ENCODE data around the gene RXFP4.
"Not testable (repeated sequence)": the region's sequence is repeated elsewhere in the genome, so short reads cannot be mapped to it uniquely, and the experiment has no call there.

RXFP4 gene

DNA sequence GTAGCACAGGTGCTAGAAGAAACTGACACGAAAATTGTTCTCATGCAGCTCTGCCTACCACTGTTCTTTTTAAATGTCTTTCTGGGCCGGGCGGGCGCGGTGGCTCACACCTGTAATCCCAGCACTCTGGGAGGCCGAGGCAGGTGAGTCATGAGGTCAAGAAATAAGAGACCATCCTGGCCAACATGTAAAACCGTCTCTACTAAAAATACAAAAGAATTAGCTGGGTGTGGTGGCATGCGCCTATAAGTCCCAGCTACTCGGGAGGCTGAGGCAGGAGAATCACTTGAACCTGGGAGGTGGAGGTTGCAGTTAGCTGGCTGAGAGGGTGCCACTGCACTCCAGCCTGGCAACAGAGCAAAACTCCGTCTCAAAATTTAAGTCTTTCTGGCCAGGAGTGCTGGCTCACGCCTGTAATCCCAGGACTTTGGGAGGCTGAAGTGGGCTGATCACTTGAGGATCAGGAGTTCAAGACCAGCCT, 29.3 kb upstream of the RXFP4 start:
- Mint-ChIP-seq H3K27me3 (no peaks in the 10 kb centered on the region), H3K4me1 (ENCODE audit: low read depth) (peaks cover 15% of the 10 kb centered on the region), H3K36me3 (ENCODE audit: low read depth) (peaks cover 42% of the 10 kb centered on the region), H3K9me3 (no peaks in the 10 kb centered on the region), H3K27ac (peak overlapping the region; percentile 98), H3K4me3 (no peak overlapping the region)
- intact Hi-C loops (cut with micrococcal nuclease), result no loop called here

DNA sequence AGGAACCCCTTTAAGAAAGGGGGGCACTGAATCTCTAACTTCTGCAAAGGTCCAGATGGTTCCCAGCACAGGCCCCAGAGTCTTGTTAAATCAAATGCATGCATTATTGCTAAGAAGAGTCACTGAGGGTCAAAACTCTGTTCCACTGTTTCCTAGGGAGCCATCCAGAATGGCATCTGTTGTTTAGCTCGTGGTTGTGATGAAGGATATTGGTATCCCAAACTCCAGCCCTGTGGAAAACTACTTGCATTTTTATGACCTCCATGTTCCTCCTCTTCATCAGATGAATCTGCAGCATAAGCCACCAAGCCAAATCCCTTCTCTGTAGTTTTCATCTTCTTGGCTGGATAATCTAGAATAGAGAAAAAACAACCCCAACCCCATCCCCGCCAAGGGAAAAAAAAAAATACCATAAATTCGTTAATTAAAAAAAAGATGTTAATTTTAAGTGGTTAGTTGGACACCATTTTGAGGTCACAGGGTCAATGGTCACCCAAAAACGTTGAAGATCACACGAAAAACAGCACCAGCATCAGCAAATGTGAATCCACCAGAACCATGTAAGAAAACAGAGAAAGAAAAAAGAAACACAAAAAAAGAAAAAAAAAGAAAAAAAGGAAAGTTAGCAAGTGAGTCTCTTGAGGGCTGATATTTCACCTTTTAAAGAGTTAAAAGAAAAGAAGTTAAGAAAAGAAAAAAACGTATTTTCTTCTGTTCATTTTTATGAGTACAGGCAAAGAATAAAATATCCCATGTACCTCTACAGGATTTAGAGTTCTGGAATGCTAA, 27.3 kb upstream of the RXFP4 start:
- peaks cover 15% of the 10 kb centered on the region for H3K4me1 Mint-ChIP-seq (ENCODE audit: low read depth)
- intact Hi-C loops (cut with micrococcal nuclease), result no loop called here
- no peak overlapping the region for H3K27ac Mint-ChIP-seq
- H3K9me3 Mint-ChIP-seq, result no peaks in the 10 kb centered on the region
- peaks cover 22% of the 10 kb centered on the region for H3K36me3 Mint-ChIP-seq (ENCODE audit: low read depth)
- H3K4me3 Mint-ChIP-seq, result no peak overlapping the region
- no peaks in the 10 kb centered on the region for H3K27me3 Mint-ChIP-seq

DNA sequence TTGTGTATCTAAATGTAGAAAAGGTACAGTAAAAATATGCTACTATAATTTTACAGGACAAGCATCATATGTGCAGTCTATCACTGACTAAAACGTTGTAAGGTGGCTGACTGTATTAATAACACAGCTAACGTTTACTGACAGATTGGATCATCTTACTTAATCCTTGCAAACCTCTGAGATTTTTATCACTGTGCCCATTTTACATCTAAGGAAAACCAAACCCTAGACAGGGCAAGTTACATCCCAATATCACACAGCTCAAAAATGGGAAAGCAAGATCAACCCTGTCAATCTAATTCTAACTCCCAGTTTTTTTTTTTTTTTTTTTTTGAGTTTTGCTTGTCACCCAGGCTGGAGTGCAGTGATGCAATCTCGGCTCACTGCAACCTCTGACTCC, 22.8 kb upstream of the RXFP4 start:
- Mint-ChIP-seq H3K36me3 (ENCODE audit: low read depth) (no peaks in the 10 kb centered on the region), H3K27ac (no peak overlapping the region), H3K9me3 (no peaks in the 10 kb centered on the region), H3K4me1 (ENCODE audit: low read depth) (no peaks in the 10 kb centered on the region), H3K27me3 (no peaks in the 10 kb centered on the region), H3K4me3 (no peak overlapping the region)
- intact Hi-C loops (cut with micrococcal nuclease), result no loop called here

DNA sequence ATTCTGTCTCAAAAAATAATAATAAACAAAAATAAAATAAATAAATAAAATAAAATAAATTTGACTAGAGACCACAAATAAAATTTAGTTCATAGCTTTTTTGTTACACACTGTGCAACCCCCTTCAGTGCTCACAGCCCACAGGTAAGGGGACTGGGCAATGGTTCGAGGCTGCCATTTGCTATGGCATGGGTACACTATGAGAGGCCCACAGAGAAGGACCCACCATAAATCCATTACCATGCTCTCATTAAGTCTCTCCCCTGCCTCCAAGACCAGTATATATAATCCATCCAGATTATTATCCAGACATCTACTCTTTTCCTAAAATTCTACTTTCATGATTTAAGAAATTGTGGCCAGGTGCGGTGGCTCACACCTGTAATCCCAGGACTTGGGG, 21.6 kb upstream of the RXFP4 start:
- Mint-ChIP-seq H3K27ac (no peak overlapping the region), H3K36me3 (ENCODE audit: low read depth) (no peaks in the 10 kb centered on the region), H3K4me3 (no peak overlapping the region), H3K9me3 (no peaks in the 10 kb centered on the region), H3K4me1 (ENCODE audit: low read depth) (no peaks in the 10 kb centered on the region), H3K27me3 (no peaks in the 10 kb centered on the region)
- intact Hi-C loops (cut with micrococcal nuclease), result no loop called here

DNA sequence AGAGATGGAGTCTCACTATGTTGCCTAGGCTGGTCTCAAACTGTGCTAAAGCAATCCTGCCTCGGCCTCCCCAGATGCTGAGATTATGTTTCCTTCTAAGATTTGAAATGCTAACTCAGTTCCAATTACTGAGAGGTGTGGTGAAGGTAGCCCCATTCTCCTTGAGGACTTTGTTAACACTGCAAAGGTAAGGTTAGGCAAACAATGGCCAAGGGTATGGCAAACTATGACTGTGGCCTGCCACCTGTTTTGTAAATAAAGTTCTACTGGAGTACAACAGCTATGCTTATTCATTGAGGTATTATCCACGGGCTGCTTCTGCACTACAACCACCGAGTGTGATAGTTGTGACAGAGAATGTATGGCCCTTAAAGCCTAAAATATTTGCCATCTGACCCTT, 20.7 kb upstream of the RXFP4 start:
- no peak overlapping the region for H3K4me3 Mint-ChIP-seq
- no peaks in the 10 kb centered on the region for H3K4me1 Mint-ChIP-seq (ENCODE audit: low read depth)
- no peaks in the 10 kb centered on the region for H3K9me3 Mint-ChIP-seq
- H3K27ac Mint-ChIP-seq, result no peak overlapping the region
- intact Hi-C loops (cut with micrococcal nuclease), result no loop called here
- H3K27me3 Mint-ChIP-seq, result no peaks in the 10 kb centered on the region
- H3K36me3 Mint-ChIP-seq (ENCODE audit: low read depth), result no peaks in the 10 kb centered on the region

DNA sequence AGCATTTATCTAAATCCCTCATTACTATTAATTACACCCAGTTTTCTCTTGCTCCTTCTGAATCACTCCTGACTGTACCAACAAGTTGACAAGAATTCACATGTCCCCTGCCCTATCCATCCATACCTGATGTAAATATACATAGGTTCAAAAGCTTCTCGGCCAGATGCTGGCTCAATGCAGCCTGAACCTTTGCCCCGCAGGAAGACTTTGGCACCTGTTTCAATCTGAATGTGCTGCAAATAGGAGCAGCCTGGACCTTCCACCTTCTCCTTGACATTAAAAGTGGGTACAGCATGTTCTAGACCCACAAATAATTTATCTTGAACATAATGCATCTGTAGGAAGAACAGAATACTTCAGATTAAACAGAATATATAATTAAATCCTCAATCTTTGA, 15.9 kb upstream of the RXFP4 start:
- Mint-ChIP-seq H3K4me3 (no peak overlapping the region), H3K27ac (no peak overlapping the region), H3K4me1 (ENCODE audit: low read depth) (peaks cover 6% of the 10 kb centered on the region), H3K36me3 (ENCODE audit: low read depth) (no peaks in the 10 kb centered on the region), H3K27me3 (no peaks in the 10 kb centered on the region), H3K9me3 (no peaks in the 10 kb centered on the region)
- intact Hi-C loops (cut with micrococcal nuclease), result no loop called here

DNA sequence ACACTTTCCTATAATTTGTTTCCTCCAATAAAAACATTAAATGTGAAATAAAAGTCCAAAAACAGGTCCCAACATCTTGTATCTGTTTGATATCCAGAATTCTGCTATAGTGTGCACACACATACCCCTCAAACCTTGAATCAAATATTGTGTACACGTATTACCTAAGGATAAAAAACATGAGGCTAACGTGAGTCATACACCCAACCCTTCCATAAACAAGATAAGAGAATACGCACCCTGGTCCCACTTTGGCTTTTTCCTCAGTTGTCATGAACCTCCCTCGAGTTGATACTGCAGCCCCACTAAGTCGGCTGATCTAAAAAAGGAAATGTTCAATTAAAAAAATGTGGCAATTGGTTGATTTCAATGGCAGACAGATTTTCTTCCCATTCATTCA, 12.4 kb upstream of the RXFP4 start:
- intact Hi-C loops (cut with micrococcal nuclease), result no loop called here
- Mint-ChIP-seq H3K36me3 (ENCODE audit: low read depth) (no peaks in the 10 kb centered on the region), H3K4me3 (no peak overlapping the region), H3K27me3 (no peaks in the 10 kb centered on the region), H3K9me3 (no peaks in the 10 kb centered on the region), H3K4me1 (ENCODE audit: low read depth) (peaks cover 12% of the 10 kb centered on the region), H3K27ac (peak overlapping the region; percentile 5)

DNA sequence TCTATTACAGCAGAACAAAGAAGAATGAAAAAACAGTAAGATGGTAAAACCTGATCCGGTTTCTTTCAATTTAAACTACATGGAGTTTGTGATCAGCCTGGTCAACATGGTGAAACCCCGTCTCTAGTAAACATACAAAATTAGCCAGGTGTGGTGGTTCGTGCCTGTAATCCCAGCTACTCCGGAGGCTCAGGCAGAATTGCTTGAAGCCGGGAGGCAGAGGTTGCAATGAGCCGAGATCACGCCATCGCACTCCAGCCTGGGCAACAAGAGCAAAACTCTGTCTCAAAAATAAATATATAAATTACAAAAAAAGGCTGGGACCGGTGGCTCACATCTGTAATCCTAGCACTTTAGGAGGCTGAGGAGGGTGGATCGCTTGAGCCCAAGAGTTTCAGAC, 10.7 kb upstream of the RXFP4 start:
- H3K36me3 Mint-ChIP-seq (ENCODE audit: low read depth); H3K9me3 Mint-ChIP-seq; intact Hi-C loops (cut with micrococcal nuclease); H3K27me3 Mint-ChIP-seq; H3K4me3 Mint-ChIP-seq: not testable (repeated sequence)
- Mint-ChIP-seq H3K4me1 (ENCODE audit: low read depth) (peaks cover 12% of the 10 kb centered on the region), H3K27ac (peak overlapping the region; percentile 63)

DNA sequence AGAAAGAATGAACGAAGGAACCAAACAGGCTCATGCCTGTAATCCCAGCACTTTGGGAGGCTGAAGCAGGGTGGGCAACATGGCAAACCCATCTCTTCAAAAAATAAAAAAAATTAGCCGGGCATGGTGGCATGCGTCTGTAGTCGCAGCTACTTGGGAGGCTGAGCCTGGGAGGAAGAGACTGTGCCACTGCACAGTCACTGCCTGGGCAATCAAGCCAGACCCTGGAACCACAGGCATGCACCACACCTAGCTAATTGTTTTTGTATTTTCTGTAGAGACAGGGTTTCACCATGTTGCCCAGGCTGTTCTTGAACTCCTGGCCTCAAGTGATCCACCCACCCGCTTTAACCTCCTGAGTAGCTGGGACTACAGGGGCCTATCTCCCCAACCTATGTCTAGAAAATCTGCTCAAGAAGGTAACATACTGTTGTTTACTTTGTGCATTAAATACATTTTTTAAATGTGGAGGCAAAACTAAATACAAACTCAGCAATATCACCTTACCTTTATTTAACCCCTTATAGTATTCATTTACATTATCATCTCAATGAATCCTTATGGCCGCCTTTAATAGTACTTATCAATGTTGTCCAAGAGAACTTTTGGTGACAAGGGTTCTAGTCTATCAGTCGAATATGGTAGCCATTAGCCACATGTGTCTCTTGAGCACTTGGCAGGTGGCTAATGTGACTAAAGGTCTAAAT, 10.0 kb upstream of the RXFP4 start:
- Mint-ChIP-seq H3K36me3 (ENCODE audit: low read depth) (no peaks in the 10 kb centered on the region), H3K4me1 (ENCODE audit: low read depth) (peaks cover 12% of the 10 kb centered on the region), H3K27me3 (no peaks in the 10 kb centered on the region), H3K4me3 (no peak overlapping the region), H3K9me3 (no peaks in the 10 kb centered on the region), H3K27ac (peak overlapping the region; percentile 63)
- intact Hi-C loops (cut with micrococcal nuclease), result no loop called here

DNA sequence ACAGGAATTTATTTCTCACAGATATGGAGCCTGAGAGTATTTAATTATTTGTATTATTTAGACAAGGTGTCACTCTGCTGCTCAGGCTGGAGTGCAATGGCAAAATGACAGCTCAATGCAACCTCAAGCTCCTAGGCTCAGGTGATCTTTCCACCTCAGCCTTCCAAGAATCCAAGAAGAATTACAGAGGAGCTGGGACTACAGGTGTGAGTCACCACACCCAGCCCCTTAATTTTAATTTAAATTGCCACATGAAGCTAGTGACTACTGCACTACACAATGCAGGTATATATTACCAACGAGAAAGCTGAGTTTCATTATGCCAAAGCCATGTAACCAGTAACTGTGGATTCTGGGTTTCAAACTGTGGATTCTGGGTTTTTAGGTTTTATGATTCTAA, 9.4 kb upstream of the RXFP4 start:
- H3K27ac Mint-ChIP-seq, result no peak overlapping the region
- intact Hi-C loops (cut with micrococcal nuclease), result no loop called here
- no peaks in the 10 kb centered on the region for H3K9me3 Mint-ChIP-seq
- no peak overlapping the region for H3K4me3 Mint-ChIP-seq
- H3K36me3 Mint-ChIP-seq (ENCODE audit: low read depth), result no peaks in the 10 kb centered on the region
- H3K4me1 Mint-ChIP-seq (ENCODE audit: low read depth), result peaks cover 12% of the 10 kb centered on the region
- no peaks in the 10 kb centered on the region for H3K27me3 Mint-ChIP-seq

DNA sequence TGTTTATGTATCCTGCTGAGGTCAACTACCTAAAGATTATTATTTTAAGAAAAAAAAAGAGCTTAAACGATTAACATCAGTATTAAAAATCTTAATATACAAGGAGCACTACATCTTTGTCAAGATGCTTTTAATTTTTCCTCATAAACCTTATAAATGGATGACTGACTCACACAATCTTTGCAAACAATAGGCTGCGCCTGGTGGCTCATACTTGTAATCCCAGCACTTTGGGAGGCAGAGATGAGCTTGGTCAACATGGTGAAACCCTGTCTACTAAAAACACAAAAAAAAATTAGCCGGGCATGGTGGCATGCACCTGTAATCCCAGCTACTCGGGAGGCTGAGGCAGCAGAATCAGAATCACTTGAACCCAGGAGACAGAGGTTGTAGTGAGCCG, 9.0 kb upstream of the RXFP4 start:
- Mint-ChIP-seq H3K4me1 (ENCODE audit: low read depth) (peaks cover 12% of the 10 kb centered on the region), H3K27me3 (no peaks in the 10 kb centered on the region), H3K9me3 (no peaks in the 10 kb centered on the region), H3K36me3 (ENCODE audit: low read depth) (no peaks in the 10 kb centered on the region), H3K4me3 (no peak overlapping the region), H3K27ac (no peak overlapping the region)
- intact Hi-C loops (cut with micrococcal nuclease), result no loop called here

DNA sequence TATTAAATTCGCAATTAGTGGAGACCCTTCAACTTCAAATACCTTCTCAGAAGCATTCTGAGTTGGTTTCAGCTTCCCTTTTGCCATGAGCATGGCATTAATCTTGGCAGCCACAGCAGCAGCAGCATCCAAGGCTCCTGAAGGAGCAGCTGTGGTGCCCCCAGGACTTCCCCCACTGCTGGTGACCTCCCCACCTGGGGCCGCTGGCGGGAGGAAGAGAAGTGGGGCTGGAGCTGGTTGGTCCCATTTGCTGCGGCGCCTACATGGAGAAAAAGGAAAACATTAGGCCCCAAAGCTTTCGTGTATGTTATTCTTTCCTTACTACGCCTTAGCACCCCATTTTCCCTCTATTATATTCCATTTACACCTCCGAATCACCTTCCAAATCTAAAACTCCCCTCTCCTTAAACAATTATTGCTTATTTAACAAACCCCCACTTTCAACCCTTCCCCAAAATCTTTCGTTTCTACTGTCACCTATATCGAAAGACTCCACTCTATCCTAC, 7.8 kb upstream of the RXFP4 start:
- H3K4me1 Mint-ChIP-seq (ENCODE audit: low read depth), result peaks cover 12% of the 10 kb centered on the region
- intact Hi-C loops (cut with micrococcal nuclease), result no loop called here
- H3K9me3 Mint-ChIP-seq, result no peaks in the 10 kb centered on the region
- H3K4me3 Mint-ChIP-seq, result no peak overlapping the region
- no peaks in the 10 kb centered on the region for H3K27me3 Mint-ChIP-seq
- H3K36me3 Mint-ChIP-seq (ENCODE audit: low read depth), result no peaks in the 10 kb centered on the region
- H3K27ac Mint-ChIP-seq, result no peak overlapping the region

DNA sequence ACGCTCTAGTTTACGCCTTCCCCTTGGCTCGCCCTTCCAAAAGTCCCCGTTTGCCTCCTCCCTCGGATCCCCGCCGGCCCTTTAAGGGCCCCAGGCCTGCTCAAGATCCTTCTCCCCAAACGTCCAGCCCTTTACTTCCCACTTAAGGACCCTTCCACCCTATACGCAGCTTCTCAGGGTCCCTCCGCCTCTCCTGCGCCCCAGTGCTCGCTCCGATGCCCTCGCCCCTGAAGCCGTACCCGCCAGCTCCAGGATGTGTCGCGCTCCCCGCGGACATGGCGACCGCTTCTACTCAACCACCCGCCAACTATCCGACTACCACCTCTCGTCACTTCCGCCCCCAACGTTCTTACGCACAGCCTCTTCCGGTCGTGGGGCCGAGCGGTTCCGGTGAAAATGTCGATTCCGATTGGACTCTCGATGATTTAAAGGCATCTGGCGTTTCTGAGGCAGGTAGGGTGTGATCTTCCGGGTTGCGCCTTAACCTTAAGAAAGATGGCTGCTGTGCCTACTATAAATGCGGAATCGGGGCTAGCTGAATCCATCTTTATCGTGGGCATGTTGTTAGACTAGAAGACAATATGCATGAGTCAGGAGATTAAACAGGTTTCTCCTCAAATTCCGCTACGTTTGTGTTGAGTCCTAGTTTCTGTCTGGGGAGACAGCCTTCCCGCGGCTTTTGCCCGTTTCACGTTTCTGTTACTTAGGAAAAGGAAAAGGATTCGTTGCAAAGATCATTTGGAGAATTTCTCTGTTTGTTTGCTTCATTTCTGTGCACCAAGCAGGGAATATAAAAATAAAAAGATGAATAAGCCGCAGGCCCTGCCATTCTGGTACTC, 7.1 kb upstream of the RXFP4 start, which contains the start of gene KHDC4:
Gene KHDC4, minus strand, starts transcription at position 317 of the 839 bp plus-strand sequence. Its CDS starts 40 bp downstream, at position 277.
- peaks cover 11% of the 10 kb centered on the region for H3K4me1 Mint-ChIP-seq (ENCODE audit: low read depth)
- H3K9me3 Mint-ChIP-seq, result no peaks in the 10 kb centered on the region
- H3K36me3 Mint-ChIP-seq (ENCODE audit: low read depth), result no peaks in the 10 kb centered on the region
- no peak within 1 kb of the TSS for H3K4me3 Mint-ChIP-seq
- intact Hi-C loops (cut with micrococcal nuclease), result no loop called here
- H3K27me3 Mint-ChIP-seq, result no peaks in the 10 kb centered on the region
- no peak within 1 kb of the TSS for H3K27ac Mint-ChIP-seq

All from dendritic cell treated with granulocyte-macrophage colony-stimulating factor and Interleukin-4, amounts not matched to agents 40 ng/mL and 50 ng/mL, for 4 days (primary cell).